HG03039 (cell line): ENCODE data around the gene IGFBP3.

Experiments
- ATAC-seq: cut with Tn5 transposase; IDR thresholded peaks from one replicate; pipeline ENCODE4 v1.9.1; 2021; ENCODE audit warnings: mild to moderate bottlenecking, moderate library complexity; ENCODE audit not compliant: unreplicated experiment

The IGFBP3 gene

GRCh38 chr7:45874408-45875131, 46.5 kb downstream of the IGFBP3 start:
- no peak for ATAC-seq

GRCh38 chr7:45873355-45873754, 47.7 kb downstream of the IGFBP3 start:
- no peak for ATAC-seq

GRCh38 chr7:45873035-45873354, 48.1 kb downstream of the IGFBP3 start, which contains the start of gene CCDC201:
Gene CCDC201 (minus strand): TSS chr7:45873082. CDS start chr7:45873007, 75 bp downstream.
- no peak for ATAC-seq

GRCh38 chr7:45872116-45873034, 48.7 kb downstream of the IGFBP3 start:
- no peak for ATAC-seq

GRCh38 chr7:45869426-45869825, 51.6 kb downstream of the IGFBP3 start:
- ATAC-seq: no peak

GRCh38 chr7:45867471-45867870, 53.6 kb downstream of the IGFBP3 start:
- ATAC-seq: no peak

GRCh38 chr7:45865594-45866410, 55.3 kb downstream of the IGFBP3 start:
- ATAC-seq: no peak

GRCh38 chr7:45863715-45864114, 57.4 kb downstream of the IGFBP3 start:
- ATAC-seq: no peak
